MCF 10A (cell line): ENCODE results near the gene RPL38. TPM values are rescaled to one million over a fixed set of nuclear protein-coding genes. Genes with fewer than 3 reads are reported as not detected.
A peak's percentile ranks its signal among the peaks of the same experiment; 100 is the strongest.

ENCODE experiments used
- BruUV-seq: library from RNA; stranded (reverse); fragments of 400-500 nt; replicated peaks from 2 replicates; lab custom pipeline; 2021; lab: Mats Ljungman, UMichigan
- CTCF ChIA-PET: fragments of 300-600 bp; sonication (Branson Sonifier 250); formaldehyde crosslinking; extraction: SDS; loops from one replicate; lab custom pipeline; 2021; ENCODE audit warnings: antibody characterized with exemption, inconsistent platforms; lab: Yijun Ruan, JAX
- POLR2A ChIA-PET: fragments of 300-600, 350-650 bp; sonication (Branson Sonifier 250); formaldehyde crosslinking; extraction: SDS; loops from one replicate; lab custom pipeline; 2020; ENCODE audit warnings: antibody characterized with exemption, inconsistent platforms; lab: Yijun Ruan, JAX
- DNase-seq: peaks from one replicate; pipeline ENCODE4 v3.0.0-alpha.2; 2018; ENCODE audit not compliant: unreplicated experiment
- H3K27ac Mint-ChIP-seq: one replicate; pipeline ENCODE4 v1.8.0; 2022; ENCODE audit warnings: mild to moderate bottlenecking, low read depth, mixed read lengths; ENCODE audit not compliant: unreplicated experiment
- H3K27me3 Mint-ChIP-seq: one replicate; pipeline ENCODE4 v1.8.0; 2022; ENCODE audit warnings: mixed read lengths; ENCODE audit not compliant: insufficient read depth, unreplicated experiment
- H3K36me3 Mint-ChIP-seq: one replicate; pipeline ENCODE4 v1.8.0; 2022; ENCODE audit warnings: mild to moderate bottlenecking, moderate library complexity, mixed read lengths; ENCODE audit not compliant: insufficient read depth, unreplicated experiment
- H3K4me1 Mint-ChIP-seq: one replicate; pipeline ENCODE4 v1.8.0; 2022; ENCODE audit warnings: mixed read lengths; ENCODE audit not compliant: insufficient read depth, unreplicated experiment
- H3K4me3 Mint-ChIP-seq: one replicate; pipeline ENCODE4 v1.8.0; 2022; ENCODE audit warnings: mild to moderate bottlenecking, moderate library complexity, mixed read lengths; ENCODE audit not compliant: unreplicated experiment
- H3K9me3 Mint-ChIP-seq: one replicate; pipeline ENCODE4 v1.8.0; 2022; ENCODE audit warnings: mixed read lengths; ENCODE audit not compliant: unreplicated experiment
- CTCF ChIP-seq: fragments of 200-600 bp; IDR thresholded peaks from one replicate; pipeline ENCODE4 v1.8.0; 2022; ENCODE audit warnings: antibody characterized with exemption, mild to moderate bottlenecking; ENCODE audit not compliant: unreplicated experiment
- intact Hi-C: fragments of 100-400 bp; cut with micrococcal nuclease; formaldehyde crosslinking; loops from 2 replicates; pipeline ENCODE4 v1.14.1; 2022
- total RNA-seq: library from RNA; stranded (reverse); gene quantifications from 2 replicates; pipeline ENCODE4 v1.2.3, GENCODE V29; 2022

RPL38 gene
- total RNA-seq, 1 experiment from 2014 or later: 1,197 TPM

GRCh38 chr17:74192950-74193781 lies 10.3 kb upstream of the RPL38 start:
- Mint-ChIP-seq H3K4me3 (no peak overlapping the region), H3K27ac (no peak overlapping the region), H3K4me1 (peaks cover 11% of the 10 kb centered on the region), H3K9me3 (no peaks in the 10 kb centered on the region), H3K36me3 (no peaks in the 10 kb centered on the region), H3K27me3 (peaks cover 49% of the 10 kb centered on the region)
- CTCF ChIA-PET: interaction anchor here (0.6 to 1.5 kb wide), 6 partner anchors 9 to 681 kb away, joined by 3 to 9 read pairs (median 3); no protein-coding TSS in a partner anchor
- peak; percentile 33 for DNase-seq
- intact Hi-C loops: no loop called here
- POLR2A ChIA-PET: interaction anchor here (0.8 to 3.1 kb wide), 5 partner anchors 10 to 763 kb away, joined by 3 to 15 read pairs (median 4); partner anchors contain the start of genes RPL38 and TTYH2
- no TSS peak for BruUV-seq
- no peak for TF ChIP-seq CTCF

- no peak for DNase-seq
- TF ChIP-seq CTCF: no peak
These were observed 8.8 kb upstream of the RPL38 start for GRCh38 chr17:74194682-74195081.

GRCh38 chr17:74196541-74197317 lies 6.7 kb upstream of the RPL38 start:
- intact Hi-C loops: no loop called here
- Mint-ChIP-seq H3K27me3 (peaks cover 48% of the 10 kb centered on the region), H3K4me1 (peaks cover 12% of the 10 kb centered on the region), H3K9me3 (no peaks in the 10 kb centered on the region), H3K36me3 (peaks cover 7% of the 10 kb centered on the region), H3K27ac (no peak overlapping the region), H3K4me3 (no peak overlapping the region)
- CTCF ChIA-PET: no interaction called here
- DNase-seq: no peak
- POLR2A ChIA-PET: no interaction called here
- no peak for TF ChIP-seq CTCF
- no TSS peak for BruUV-seq

More at GRCh38 chr17:74194682-74195081, 8.8 kb upstream of the RPL38 start:
- Mint-ChIP-seq H3K4me3 (no peak overlapping the region), H3K4me1 (peaks cover 11% of the 10 kb centered on the region), H3K27me3 (peaks cover 39% of the 10 kb centered on the region), H3K36me3 (no peaks in the 10 kb centered on the region), H3K27ac (no peak overlapping the region), H3K9me3 (no peaks in the 10 kb centered on the region)
- intact Hi-C loops: no loop called here
- no TSS peak for BruUV-seq
- ChIA-PET POLR2A (interaction anchor here (3.1 kb wide), 1 partner anchor 9 kb away, joined by 15 read pairs; the partner anchor contains the start of gene RPL38), CTCF (interaction anchor here (0.9 kb wide), 1 partner anchor 8 kb away, joined by 3 read pairs; the partner anchor contains the start of gene RPL38)

- peaks cover 59% of the 10 kb centered on the region for H3K27me3 Mint-ChIP-seq
- TF ChIP-seq CTCF: no peak
- H3K9me3 Mint-ChIP-seq: no peaks in the 10 kb centered on the region
- BruUV-seq: no TSS peak
- no peak for DNase-seq
- H3K4me1 Mint-ChIP-seq: peaks cover 9% of the 10 kb centered on the region
- H3K4me3 Mint-ChIP-seq: no peak overlapping the region
- ChIA-PET POLR2A (no interaction called here), CTCF (no interaction called here)
- H3K27ac Mint-ChIP-seq: no peak overlapping the region
- intact Hi-C loops: loop anchor here (2.0 kb wide), 1 partner anchor 107 kb away; no protein-coding TSS in a partner anchor
- peaks cover 7% of the 10 kb centered on the region for H3K36me3 Mint-ChIP-seq
These were observed 5.7 kb upstream of the RPL38 start for GRCh38 chr17:74197801-74198200.
